GM19099 (cell line): ENCODE results near the gene KCNK5.

Source experiments
- POLR2A ChIP-seq: IDR thresholded peaks from 3 replicates; pipeline ENCODE4 v1.6.1; 2011; ENCODE audit warnings: low read depth; ENCODE audit not compliant: insufficient read length; ENCODE audit errors: extremely low read depth

Gene KCNK5

DNA sequence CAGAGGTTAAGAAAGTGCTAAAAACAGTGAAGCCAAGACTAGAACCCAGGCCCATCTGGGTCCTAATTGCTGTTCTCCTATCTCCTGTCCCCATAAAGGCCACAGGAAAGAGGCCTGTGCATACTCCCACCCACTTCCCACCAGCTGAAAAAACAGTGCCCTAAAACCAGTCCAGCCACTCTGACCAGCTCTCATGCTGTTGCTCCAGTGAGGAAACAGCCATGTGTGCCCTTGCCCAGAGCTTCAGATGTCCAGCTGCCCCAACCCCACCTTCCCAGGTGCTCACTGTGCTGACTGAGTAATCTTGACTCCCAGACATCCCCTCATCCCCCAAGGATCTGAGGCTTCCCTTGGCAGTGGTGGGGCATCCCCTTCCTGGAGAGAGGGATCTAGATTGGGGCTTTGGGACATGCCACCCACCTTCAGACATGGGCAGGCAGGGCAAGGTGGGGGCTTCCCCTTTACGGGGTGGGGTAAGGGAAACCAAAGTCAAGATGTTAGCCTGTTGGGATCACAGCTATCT, 28.7 kb downstream of the KCNK5 start:
- no peak for TF ChIP-seq POLR2A

DNA sequence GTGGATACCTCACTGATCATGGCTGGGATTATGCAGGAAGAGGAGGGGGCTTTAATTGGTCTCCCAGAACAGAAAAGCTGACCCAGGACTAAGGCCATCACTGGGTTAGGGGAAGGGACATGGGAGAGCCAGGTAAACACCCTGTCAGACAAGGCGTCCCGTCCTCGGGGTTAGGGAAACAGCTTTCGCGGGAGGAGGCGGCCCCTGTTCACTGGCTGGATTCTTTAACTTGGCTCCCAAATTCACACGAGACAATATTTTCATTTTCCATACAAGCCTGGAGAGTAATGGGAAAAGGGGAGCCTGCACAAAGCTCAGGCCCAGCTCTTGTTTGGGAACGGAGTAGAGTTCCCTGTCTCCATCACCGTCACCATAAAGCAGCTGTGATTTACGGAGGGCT, 29.3 kb downstream of the KCNK5 start:
- no peak for TF ChIP-seq POLR2A

- no peak for TF ChIP-seq POLR2A
These were observed 29.9 kb downstream of the KCNK5 start for GRCh38 chr6:39199231-39199940.

DNA sequence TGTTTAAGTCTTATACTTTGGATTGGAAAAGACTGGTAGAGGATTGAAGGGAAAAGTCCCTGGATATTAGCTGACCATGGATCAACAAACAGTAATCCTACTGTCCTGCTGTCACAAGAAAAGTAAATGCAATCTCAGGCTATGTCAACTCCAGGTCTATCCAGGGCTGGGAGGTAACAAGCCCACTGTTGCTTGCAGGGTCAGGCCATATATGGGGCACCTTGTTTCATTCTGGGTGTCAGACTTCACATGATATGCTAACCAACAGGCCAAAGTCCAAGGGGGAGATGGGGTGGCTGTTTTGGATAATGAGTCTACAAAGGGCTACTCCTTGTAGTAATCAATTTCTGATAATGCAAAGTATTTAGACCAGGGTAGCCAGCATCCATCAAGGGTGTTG, 30.7 kb downstream of the KCNK5 start:
- TF ChIP-seq POLR2A: no peak

GRCh38 chr6:39197922-39198500, 31.3 kb downstream of the KCNK5 start:
- no peak for TF ChIP-seq POLR2A

GRCh38 chr6:39197521-39197920, 31.8 kb downstream of the KCNK5 start:
- no peak for TF ChIP-seq POLR2A

- TF ChIP-seq POLR2A: no peak
These were observed 32.6 kb downstream of the KCNK5 start for GRCh38 chr6:39196673-39197091.

DNA sequence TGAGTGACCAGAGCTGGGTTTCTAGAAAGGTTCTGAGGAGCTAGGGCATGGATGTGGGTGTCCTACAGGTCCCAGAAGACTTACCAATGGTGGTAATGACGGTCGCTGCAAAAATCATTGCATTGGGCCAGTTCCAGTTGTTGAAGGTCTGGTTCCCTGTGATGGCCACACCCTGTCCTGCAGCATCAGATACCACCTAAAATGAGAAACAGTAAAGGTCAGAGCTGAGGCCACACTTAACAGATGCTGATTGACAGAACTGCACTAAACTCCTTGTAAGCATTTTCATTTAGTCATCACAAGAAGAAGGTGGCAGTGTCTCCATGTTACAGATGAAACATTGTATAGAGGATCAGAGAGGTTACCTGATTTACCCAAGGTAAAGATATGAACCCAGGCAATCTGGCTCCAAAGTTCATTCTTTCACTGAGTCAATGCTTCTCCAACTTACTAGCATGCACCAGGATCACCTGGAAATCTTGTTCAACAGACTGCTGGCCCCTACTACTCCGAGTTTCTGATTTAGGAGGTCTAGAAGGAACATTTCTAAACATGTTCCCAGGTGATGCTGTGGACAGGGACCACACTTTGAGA, 33.4 kb downstream of the KCNK5 start:
- no peak for TF ChIP-seq POLR2A

GRCh38 chr6:39194466-39194865, 34.8 kb downstream of the KCNK5 start:
- TF ChIP-seq POLR2A: no peak

- TF ChIP-seq POLR2A: no peak
These were observed 36.0 kb downstream of the KCNK5 start for GRCh38 chr6:39193201-39193791.

GRCh38 chr6:39192736-39193135, 36.5 kb downstream of the KCNK5 start:
- TF ChIP-seq POLR2A: no peak

DNA sequence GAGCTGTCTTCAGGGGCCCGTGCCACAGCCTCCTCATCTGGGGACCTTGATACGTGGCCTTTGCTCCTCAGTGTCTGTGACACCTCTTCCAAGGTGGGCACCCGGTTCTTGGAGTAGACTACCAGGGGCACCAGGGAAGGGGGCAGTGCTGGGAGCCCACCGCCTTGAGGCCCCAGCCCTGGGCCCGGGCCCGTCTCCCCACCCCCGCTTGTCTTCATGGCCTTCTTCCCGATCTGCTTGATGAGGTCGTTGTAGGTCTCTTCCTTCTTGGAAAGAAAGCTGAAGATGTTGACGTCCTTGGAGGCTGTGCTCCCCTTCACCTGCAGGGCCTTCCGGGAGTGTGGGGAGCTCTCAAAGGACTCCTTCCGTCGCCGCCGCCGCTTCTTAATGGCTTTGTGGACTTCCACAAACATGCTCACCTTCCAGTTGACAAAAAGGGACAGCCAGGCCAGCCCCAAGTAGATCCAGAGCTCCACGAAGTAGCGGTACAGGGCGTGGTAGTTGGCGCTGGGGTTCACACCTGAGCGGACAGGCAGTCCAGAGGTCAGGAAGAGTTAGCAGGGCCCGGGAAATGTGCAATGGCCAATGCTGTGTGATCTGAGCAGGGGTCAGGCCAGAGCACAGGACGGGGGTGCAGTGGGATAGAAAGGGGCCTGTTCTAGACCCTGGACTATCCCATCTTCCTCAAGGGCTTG, 37.9 kb downstream of the KCNK5 start:
- no peak for TF ChIP-seq POLR2A

DNA sequence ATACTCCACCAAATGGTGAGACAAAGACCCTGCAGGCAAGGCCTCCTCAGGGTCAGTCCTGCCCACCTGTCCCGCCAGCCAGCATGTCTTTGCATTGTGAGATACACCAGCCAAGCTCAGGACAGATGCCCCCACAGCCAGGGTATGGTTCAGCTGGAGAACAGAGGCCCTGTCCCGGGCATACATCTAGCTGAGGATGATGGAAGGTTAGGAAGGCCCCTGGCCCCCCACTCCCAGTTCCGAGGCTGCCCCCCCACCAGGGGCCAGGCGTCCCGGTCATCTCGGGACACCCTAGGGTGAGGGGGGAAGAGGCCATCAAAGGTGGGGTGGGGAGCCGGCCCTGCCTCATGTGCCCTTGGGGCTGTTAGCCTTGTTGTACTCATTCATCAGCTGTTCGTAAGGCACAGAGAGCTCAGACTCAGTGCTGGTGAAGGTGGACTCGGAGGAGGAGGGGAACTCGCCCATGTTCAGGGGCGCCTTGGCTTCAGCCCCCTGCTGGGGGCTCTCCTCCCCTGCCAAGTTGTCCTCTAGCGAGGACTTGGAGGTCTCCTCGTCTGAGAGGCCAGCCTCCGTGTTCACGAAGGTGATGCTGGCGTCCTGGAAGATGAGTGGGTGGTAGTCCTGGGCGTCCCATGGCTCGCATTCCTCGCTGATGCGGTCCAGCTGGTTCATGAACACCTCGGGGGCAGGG, 38.6 kb downstream of the KCNK5 start:
- no peak for TF ChIP-seq POLR2A

- no peak for TF ChIP-seq POLR2A
These were observed 39.2 kb downstream of the KCNK5 start for GRCh38 chr6:39189915-39190544.
